BE2C (cell line): ENCODE data around the gene RNF215.

ENCODE experiments used
- DNase-seq: peaks from one replicate; pipeline ENCODE4 v3.0.0-alpha.2; 2020
- H3K27me3 ChIP-seq: fragments of 250-450 bp; sonication (Bioruptor Pico); 2 replicates; pipeline ENCODE4 v1.5.1; 2020; ENCODE audit warnings: mild to moderate bottlenecking
- H3K36me3 ChIP-seq: fragments of 250-450 bp; sonication (Bioruptor Pico); 2 replicates; pipeline ENCODE4 v1.5.1; 2020; ENCODE audit warnings: mild to moderate bottlenecking
- H3K4me1 ChIP-seq: fragments of 250-450 bp; sonication (Bioruptor Pico); 2 replicates; pipeline ENCODE4 v1.5.1; 2020
- H3K4me3 ChIP-seq: 2 replicates; pipeline ENCODE4 v1.5.1; 2011; ENCODE audit warnings: low read depth, low read length
- H3K9me3 ChIP-seq: fragments of 250-450 bp; sonication (Bioruptor Pico); 2 replicates; pipeline ENCODE4 v1.5.1; 2020
- TF ChIP-seq, protein P1 (sequence below): IDR thresholded peaks from 2 replicates; pipeline ENCODE4 v1.5.1; 2012; ENCODE audit warnings: mild to moderate bottlenecking, low read depth, low read length

The RNF215 gene

GRCh38 chr22:30381264-30381663 is 5.9 kb downstream of the RNF215 start:
- DNase-seq: no peak
- no peaks in the 10 kb centered on the region for H3K9me3 ChIP-seq
- TF ChIP-seq, protein P1, sequence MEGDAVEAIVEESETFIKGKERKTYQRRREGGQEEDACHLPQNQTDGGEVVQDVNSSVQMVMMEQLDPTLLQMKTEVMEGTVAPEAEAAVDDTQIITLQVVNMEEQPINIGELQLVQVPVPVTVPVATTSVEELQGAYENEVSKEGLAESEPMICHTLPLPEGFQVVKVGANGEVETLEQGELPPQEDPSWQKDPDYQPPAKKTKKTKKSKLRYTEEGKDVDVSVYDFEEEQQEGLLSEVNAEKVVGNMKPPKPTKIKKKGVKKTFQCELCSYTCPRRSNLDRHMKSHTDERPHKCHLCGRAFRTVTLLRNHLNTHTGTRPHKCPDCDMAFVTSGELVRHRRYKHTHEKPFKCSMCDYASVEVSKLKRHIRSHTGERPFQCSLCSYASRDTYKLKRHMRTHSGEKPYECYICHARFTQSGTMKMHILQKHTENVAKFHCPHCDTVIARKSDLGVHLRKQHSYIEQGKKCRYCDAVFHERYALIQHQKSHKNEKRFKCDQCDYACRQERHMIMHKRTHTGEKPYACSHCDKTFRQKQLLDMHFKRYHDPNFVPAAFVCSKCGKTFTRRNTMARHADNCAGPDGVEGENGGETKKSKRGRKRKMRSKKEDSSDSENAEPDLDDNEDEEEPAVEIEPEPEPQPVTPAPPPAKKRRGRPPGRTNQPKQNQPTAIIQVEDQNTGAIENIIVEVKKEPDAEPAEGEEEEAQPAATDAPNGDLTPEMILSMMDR: no peak
- no peaks in the 10 kb centered on the region for H3K27me3 ChIP-seq
- no peak overlapping the region for H3K4me3 ChIP-seq
- H3K36me3 ChIP-seq: no peaks in the 10 kb centered on the region
- no peaks in the 10 kb centered on the region for H3K4me1 ChIP-seq

DNA sequence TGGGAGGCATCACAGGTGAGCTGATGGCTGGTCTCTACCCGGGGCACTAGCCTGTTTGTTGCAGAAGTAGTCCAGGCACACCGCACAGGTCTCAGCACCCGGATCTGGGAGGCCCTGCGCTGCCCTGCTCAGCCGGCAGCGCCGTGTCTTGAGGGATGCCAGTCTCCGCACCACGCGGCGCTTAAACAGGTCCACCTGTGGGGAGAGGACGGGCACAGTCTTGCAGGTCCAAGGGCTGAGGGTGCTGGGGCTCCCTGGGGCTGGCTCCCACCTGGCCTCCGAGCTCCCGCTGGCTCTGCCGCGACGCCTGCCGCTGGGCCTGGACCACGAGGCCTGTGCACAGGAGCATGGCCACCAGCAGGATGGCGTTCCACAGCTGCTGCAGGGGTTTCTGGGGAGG is 7.2 kb downstream of the RNF215 start:
- H3K36me3 ChIP-seq: no peaks in the 10 kb centered on the region
- TF ChIP-seq, protein P1: no peak
- H3K9me3 ChIP-seq: no peaks in the 10 kb centered on the region
- no peaks in the 10 kb centered on the region for H3K4me1 ChIP-seq
- H3K4me3 ChIP-seq: no peak overlapping the region
- H3K27me3 ChIP-seq: no peaks in the 10 kb centered on the region
- no peak for DNase-seq

- DNase-seq: peak; percentile 2
- peaks cover 6% of the 10 kb centered on the region; the same call in 1 of the 2 replicates for H3K4me1 ChIP-seq
- H3K9me3 ChIP-seq: no peaks in the 10 kb centered on the region
- no peaks in the 10 kb centered on the region for H3K36me3 ChIP-seq
- no peak overlapping the region for H3K4me3 ChIP-seq
- TF ChIP-seq, protein P1: no peak
- H3K27me3 ChIP-seq: no peaks in the 10 kb centered on the region
Measured at GRCh38 chr22:30375312-30375849, 11.8 kb downstream of the RNF215 start.

GRCh38 chr22:30373331-30374325 is 13.6 kb downstream of the RNF215 start:
- no peak for DNase-seq

DNA sequence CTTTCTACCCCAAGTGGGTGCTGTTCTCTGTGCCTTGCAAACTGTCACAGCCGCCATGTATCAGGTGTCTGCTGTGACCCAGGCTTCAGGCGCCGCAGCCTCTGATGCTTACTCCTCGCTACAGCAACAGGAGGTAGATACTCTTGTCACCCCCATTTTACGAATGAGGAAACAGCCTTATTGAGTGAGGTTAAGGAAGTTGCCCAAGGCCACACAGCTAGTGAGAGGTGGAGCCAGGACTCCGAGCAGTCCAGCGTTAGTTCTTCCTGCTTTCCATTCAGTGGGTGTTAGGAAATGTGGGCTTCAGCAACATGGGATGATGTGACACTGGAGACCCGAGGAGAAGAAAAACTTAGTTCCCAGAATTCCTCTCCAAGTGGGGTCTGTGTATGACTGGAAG is 14.3 kb downstream of the RNF215 start:
- TF ChIP-seq, protein P1: no peak
- H3K27me3 ChIP-seq: no peaks in the 10 kb centered on the region
- H3K4me1 ChIP-seq: peaks cover 7% of the 10 kb centered on the region; the same call in 1 of the 2 replicates
- DNase-seq: no peak
- no peaks in the 10 kb centered on the region for H3K36me3 ChIP-seq
- H3K9me3 ChIP-seq: no peaks in the 10 kb centered on the region
- no peak overlapping the region for H3K4me3 ChIP-seq

More at GRCh38 chr22:30373331-30374325, 13.6 kb downstream of the RNF215 start:
- H3K27me3 ChIP-seq: no peaks in the 10 kb centered on the region
- no peaks in the 10 kb centered on the region for H3K36me3 ChIP-seq
- no peaks in the 10 kb centered on the region for H3K9me3 ChIP-seq
- H3K4me3 ChIP-seq: no peak overlapping the region
- H3K4me1 ChIP-seq: peaks cover 7% of the 10 kb centered on the region; the same call in 1 of the 2 replicates
- TF ChIP-seq, protein P1: no peak

GRCh38 chr22:30371981-30372380 is 15.2 kb downstream of the RNF215 start:
- Histone ChIP-seq H3K9me3 (no peaks in the 10 kb centered on the region), H3K4me3 (no peak overlapping the region), H3K4me1 (peaks cover 7% of the 10 kb centered on the region; the same call in 1 of the 2 replicates), H3K36me3 (no peaks in the 10 kb centered on the region), H3K27me3 (no peaks in the 10 kb centered on the region)
- TF ChIP-seq, protein P1: no peak
- no peak for DNase-seq
